ENCODE data around the gene DIAPH2.
"Not testable (repeated sequence)": the region's sequence is repeated elsewhere in the genome, so short reads cannot be mapped to it uniquely, and the experiment has no call there.

The DIAPH2 gene

DNA sequence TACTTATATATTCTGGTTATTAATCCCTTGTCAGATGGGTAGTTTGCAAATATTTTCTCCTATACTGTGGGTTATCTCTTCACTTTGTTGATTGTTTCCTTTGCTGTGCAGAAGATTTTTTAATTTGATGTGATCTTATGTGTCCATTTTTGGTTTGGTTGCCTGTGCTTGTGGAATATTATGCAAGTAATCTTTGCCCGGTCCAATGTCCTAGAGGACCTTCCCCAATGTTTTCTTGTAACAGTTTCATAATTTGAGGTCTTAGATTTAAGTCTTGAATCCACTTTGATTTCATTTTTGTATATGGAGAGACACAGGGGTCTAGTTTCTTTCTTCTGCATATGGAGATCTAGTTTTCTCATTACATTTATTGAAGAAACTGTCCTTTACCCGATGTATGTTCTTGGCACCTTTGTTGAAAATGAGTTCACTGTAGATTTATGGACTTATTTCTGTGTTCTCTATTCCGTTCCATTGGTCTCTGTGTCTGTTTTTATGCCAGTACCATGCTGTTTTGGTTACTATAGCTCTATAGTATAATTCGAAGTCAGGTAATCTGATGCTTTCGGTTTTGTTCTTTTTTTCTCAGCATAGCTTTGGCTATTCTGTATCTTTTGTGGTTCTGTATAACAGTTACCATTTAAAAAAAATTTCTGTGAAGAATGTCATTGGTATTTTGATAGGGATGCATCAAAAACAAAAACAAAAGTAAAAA is 34.7 kb downstream of the DIAPH2 start:
- no peak for DNase-seq

DNA sequence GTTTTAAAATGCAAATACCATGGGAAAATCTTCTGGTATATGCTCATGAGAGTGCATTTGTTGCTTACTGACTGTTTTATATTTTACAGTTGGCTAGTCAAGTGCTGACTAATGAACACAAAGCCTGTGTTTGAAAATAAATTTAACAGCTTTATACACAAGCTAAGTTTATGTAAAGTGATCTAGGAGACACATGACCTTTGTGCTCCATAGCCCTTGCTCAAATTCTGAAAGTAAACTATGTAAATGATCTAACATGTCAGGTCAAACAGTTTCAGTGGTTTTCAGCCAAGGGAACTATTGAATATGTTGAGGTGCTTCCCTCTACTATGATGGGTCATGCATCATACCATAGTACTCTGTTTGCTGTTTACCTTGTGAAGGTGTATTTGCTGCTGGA is 36.7 kb downstream of the DIAPH2 start:
- no peak for DNase-seq

DNA sequence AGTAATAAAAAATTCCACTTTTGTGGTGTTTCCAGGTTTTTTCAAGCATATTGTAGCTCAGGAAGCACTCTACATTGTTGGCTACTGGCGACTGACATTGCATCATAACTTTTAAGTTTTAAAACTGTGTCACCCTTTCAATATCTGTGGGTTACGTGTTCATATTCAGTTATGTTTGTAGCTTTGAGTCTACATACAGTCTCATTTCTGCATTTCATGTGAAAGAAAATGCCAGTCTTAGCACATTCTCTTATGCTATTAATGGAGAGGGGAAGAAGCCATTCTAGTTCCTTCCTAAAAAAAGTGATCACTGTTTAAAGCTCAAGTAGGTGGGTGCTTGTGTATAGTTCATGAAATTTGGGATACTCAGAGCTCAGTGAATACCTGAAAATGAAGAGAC is 38.1 kb downstream of the DIAPH2 start:
- no peak for DNase-seq

DNA sequence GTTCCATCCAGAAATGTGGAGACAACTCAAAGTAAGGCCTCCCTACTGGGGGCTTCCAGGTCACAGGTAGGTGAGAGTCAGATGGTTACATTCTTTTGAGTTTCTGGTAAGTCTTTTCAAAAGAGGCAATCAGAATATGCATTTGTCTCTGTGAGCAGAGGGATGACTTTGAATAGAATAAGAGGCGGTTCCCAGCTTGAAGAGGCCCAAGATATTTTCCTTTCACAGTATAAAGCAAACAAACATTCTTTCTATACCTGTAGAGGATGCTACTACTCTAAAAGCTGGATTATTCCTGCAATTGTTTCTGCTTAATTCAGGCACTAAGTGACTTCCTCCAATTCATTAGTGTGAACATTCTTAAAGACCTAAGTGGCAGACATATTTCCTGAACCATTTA is 44.4 kb downstream of the DIAPH2 start:
- DNase-seq = no peak

DNA sequence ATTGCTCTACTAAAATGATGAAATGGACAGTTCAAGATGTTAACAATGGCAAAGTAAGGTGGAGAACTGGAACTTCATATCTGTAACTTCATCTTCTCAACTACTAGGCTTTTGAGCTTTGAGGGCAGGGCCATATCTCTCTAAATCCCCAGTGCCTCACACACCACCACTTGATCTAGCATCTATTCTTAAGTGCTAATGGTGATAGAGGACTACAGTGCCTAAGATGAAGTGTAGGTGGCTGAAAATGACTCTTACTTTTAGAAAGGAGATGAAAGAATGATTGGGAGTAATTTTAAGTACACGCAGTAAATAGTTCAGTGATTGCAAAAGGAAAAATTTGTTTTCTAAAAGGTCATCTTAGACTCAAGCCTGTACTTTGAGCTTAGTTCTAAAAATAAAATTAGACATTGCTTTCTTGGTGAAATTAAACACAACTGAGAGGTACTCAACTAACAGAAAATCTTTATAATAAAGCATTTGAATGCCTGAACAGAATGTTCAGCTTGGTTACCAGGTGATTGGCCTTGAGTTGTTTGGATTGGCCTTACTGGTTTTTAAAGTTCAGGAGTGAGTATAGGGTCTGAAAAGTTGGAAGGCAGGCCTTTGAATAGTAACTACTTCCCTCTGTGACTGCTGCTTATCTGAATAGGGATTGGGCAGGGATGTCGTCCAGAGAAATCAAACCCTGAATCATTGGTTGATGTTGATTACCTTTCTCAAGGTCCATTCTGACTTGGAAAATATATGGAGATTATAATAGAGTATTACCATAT is 45.4 kb downstream of the DIAPH2 start:
- DNase-seq = no peak

DNA sequence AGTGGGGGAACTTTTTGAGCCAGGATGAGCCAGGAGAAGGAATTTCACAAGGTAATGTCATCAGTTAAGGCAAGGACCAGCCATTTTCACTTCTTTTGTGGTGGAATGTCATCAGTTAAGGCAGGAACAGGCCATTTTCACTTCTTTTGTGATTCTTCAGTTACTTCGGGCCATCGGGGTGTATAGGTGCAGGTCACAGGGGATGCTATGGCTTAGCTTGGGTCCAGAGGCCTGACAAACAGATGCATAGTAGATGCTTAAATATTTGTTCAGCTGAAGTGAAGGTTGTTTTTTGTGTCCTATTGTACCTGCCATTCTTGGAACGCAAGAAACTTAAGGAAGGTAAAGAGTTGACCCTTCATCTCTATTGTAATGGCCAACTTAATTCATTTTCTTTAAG is 46.4 kb downstream of the DIAPH2 start:
- not testable (repeated sequence) for DNase-seq

DNA sequence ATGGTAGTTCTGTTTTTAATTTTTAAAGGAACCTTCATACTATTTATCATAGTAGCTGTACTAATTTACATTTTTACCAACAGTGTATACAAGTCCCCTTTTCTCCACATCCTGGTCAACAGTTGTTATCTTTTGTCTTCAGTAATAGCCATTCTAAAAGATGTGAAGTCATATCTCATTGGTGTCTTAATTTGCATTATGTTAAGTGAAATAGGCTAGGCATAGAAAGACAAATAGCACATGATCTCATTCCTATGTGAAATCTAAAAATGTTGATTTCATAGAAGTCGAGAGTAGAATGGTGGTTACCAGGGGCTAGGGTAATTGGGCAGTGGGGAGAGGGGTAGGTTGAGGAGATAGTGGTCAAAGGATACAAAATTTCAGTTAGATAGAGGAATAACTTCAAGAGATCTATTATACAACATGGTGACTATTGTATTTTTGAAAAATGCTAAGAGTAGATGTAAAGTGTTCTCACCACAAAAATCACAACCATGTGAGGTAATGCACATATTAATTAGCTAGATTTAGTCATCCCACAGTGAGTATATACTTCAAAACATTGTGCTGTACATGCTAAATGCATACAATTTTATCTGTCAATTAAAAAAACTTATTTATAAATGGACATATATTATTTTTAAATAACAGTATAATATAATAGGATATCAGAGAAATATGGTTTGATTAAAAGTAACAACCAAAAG is 58.9 kb downstream of the DIAPH2 start:
- no peak for DNase-seq

DNA sequence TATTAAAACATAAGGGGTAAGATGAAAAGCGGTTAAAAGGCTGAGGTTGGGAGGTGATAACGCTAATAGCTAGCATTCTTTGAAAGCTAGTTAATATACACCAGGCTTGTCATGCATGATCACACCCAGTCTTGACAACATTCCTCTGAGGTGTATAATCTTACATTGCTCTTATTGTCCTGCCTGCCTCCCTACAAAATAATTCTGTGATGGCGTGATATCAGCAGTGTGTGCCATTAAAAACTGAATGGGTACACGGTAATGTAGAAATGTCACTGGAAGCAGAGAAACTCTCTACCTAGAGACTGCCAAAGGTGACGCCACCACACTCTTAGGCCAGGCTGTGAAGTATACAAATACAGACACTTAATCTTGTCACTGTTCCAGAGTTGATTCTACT is 68.1 kb downstream of the DIAPH2 start:
- DNase-seq = no peak

DNA sequence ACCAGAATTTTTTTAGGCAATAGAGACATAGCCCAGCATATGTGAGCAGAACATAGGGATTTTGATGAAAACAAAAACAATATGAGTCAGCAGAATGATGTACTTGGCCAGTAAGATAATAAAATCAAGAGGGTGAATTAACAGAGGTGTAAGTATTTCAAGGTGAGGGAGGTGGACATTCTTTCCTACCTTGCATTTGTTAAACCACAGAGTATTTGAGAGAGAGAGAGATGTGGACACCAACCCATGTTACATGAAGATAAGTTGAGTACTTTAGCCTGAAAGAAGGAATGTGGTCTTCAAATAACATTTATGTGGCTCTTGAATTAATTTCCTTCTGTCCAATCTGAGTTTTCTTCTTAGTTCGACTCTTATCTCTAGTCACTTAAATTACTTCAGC is 68.6 kb downstream of the DIAPH2 start:
- DNase-seq = no peak

DNA sequence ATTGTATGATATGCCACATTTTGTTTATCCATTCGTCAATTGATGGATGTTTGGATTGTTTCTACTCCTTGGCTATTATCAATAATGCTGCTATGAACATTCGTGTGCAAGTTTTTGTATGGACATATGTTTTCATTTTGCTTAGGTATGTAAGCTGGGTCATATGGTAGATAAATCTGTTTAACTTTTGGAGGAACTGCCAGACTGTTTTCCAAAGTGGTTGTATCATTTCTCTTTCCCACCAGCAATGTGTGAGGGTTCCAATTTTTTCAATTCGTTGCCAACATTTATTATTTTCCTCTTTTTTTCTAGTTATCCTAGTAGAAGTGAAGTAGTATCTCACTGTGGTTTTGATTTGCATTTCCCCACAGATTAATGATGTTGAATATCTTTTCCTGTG is 71.8 kb downstream of the DIAPH2 start:
- no peak for DNase-seq

DNA sequence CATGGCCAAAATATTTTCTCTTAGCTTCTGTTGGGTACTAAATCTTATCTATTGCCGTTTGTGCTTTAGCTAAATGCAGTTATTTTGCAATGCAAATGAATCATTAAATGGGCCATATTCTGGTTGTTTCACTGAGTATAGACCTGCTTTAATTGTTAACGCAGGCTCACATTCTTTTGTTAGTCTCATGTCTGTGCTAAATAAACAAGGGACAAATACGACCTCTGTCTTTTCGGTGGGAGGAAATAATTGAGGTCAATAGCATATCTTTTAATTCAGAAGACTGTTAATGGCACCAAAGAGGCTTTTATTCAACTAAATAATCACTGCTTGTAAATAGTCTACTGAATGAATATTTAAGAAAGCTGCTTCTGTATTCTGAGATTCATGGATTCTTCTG is 76.9 kb downstream of the DIAPH2 start:
- no peak for DNase-seq

DNA sequence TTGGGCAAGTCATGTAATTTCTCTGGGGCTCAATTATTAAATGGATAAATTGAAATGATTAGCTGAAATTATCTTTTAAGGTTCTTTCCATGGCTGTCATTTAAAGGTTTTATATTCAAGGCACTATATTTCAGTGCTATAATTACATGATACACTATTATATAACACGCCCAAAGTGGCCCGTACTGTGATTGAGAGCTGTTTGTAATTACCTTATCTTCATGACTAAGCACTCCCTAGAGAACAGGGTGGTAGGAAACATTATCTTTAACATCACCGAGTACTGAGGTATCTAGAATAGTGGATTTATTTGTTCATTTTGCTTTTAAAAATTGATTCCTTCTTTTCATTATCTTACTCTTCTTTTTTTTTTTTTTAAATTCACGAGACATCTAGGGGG is 79.0 kb downstream of the DIAPH2 start:
- DNase-seq = no peak

DNA sequence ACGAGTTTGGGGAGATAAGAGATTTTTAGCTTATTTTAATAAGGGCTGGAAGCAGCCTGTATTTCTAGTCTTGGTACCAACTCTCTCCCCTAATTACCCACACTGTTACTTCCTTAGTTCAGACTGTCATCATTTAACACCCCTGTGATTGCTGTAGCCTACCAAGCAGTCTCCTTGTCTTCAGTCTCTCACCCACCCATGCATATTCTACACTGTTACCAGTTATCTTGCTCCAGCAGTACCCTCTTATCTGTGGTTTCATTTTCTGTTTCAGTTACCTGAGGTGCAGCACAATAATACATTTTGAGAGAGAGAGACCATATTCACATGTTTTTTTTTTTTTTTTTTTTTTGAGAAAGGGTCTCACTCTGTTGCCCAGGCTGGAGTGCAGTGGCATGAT is 80.2 kb downstream of the DIAPH2 start:
- no peak for DNase-seq

DNA sequence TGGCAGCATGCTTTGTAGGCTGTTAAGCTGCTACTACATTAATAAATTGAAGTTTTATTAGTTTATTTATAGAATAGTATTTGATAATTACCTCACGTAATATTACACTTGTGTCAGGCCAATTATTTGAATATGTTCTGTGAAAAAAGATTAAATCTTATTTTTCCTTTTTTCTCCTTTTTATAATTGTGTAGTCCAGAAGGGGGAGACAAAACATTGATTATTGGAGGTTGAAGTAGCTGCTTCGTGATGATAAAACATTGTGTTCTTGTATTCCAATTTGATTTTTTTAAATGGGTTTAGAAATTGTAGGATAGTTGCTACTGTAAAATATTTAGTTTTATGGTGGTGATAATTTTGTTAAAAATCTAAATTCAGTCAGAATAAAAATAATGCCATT is 85.7 kb downstream of the DIAPH2 start:
- no peak for DNase-seq

DNA sequence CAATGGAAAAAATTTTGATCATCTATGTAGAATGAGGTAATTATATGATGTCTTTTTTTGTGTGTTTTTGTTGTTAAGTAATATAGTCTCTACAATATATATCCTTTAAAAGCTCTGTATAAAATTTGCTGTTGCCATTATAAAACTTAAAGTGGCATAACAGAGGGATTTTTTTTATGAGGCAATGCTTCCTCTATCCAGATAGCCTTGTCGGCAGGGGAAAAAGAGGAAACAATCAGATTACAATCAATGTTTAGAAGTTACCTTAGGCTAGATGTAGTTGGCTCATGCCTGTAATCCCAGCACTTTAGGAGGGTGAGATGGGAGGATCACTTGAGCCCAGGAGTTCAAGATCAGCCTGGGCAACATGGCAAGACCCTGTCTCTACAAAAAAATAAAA is 86.8 kb downstream of the DIAPH2 start:
- DNase-seq = no peak

DNA sequence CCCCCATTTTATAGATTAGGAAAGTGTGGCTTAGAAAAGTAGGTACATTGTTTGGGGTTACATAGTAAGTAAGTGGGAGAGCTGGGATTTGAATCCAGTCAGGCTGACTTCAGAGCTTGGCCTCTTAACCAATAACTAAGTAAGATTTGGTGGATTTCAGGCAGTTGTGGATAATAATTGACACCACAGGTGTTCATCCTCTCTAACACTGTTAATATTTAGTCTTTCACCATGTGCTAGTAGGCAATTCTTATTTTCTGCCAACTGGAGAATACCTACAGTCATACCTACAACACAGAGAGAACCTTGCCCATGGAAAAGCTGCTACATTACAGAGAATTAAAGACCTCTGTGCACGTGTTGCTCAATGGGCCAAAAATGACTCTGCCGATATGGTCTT is 89.5 kb downstream of the DIAPH2 start:
- no peak for DNase-seq

DNA sequence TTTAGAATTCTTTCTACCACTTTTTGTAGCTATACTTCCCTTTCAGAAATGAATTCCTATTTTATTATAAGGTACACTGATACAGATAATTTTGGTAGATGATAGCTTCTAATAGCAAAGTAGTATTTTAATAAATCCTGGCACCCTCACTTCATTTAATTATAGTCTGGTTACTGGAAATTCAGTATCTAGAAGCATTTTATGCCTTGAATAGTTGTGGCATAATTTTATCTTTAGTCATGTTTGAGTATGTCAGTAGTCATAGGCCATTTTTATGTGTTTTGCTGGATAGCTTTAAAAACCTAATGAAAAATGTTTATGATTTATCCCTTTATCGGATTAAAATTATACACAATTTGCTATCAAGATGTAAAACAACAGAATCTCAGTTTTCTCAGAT is 92.3 kb downstream of the DIAPH2 start:
- no peak for DNase-seq

DNA sequence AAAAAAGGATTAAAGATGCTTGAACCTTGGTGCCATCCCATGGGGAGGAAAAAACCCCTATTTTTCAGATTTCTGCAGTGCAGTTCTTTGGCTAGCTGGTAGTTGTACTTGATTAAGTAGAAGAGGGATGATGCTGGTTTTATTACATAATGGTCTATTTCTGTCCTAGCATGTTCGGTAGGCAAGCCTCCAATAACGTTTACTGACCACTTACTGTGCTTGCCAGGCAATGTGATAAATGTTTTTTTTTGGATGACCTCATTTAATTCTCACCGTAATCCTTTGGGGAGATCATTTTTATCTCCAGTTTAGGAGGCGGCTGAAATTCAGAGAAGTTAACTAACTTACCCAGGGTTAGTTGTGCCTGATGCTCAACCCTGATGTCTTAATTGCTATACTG is 106.9 kb downstream of the DIAPH2 start:
- DNase-seq = no peak

DNA sequence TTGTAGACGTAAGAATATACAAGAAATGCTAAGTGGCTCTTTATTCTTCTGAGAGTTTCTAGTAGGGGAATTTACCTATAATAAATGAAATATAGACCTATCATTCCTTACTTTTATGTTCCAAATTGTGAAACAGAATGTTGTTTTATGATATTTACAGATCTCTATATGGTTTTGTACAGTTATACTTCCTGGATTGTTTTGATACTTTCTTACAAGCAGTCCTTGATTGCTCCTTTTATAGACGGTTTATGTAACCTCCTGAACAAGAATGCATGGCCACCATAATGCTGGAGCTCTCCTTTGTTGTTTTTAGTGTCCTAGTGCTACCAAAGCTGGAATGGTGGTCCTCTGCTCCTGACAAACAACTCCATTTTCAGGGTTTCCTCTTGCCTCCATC is 107.4 kb downstream of the DIAPH2 start:
- DNase-seq = no peak

DNA sequence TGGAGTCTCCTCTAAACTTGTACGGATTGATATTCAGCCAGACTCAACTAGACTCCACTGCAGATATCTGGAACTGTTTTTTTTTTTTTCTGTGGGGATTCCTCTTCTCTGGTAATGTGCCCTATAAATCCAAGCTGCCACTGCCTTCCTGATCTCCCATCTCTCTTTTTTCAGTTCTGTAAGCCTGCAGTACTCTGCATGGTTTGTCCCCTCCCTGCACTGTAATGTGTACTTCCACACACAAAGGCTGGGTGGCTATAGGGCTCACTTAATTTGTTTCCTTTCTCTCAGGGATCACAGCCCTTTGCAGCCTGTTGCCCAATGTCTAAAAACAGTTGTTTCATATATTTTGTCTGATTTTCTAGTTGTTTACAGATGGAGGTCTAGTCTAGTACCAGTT is 114.3 kb downstream of the DIAPH2 start:
- DNase-seq = no peak

DNA sequence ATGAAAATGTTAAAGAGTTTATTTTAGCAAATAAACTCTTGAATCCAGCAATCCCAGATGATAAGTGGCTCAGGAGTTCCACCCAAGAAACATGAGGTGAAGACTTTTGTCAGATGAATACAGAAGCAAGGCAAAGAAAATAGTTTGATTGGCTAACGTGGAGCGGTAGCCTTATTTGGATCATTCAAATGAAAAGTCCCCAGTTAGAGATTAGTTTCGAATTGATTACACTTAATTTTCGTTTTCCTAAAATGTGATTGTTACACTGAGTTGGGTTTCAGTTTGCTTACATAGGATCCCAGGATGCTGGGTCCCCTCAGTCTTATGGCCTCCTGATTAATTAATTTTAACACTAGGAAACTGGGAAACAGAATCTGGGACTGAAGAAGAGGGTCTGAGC is 122.7 kb downstream of the DIAPH2 start:
- no peak for DNase-seq

DNA sequence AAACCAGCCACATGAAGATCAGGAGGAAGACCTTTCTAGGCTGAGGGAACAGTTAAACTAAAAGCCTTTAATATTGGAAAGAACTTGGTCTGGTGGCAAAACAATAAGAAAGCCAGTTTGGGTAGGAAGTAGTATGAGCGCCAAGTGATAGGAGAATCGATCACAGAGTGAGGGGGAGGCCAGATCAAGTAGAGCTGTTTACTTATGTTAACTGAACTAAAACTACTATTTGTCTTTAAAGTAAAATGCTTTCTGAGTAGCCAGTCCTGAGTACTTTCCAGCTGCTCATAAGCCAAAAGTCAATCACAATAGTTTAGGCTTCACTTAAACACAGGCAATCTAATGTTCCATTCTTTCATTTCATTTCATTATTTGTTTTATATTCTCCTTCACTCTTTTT is 136.3 kb downstream of the DIAPH2 start:
- DNase-seq = no peak

DNA sequence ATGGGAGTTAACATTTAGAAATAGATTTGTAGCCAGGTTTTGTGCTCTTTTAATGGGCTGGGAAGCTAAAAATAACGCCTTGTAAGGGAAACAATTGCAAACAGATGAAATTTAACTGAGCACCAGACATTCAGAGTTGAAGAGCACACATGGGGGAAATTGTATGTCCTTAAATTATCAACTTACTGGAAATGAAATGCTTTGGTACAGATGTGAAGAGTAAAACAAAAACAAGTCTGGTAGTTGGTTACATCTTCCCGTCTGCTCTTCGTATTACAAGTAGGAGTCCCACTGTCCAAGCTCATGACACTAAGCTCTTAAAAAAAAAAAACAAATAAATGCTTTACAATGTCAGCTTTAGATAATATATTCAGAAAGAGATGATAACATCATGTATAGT is 139.5 kb downstream of the DIAPH2 start:
- DNase-seq = no peak

DNA sequence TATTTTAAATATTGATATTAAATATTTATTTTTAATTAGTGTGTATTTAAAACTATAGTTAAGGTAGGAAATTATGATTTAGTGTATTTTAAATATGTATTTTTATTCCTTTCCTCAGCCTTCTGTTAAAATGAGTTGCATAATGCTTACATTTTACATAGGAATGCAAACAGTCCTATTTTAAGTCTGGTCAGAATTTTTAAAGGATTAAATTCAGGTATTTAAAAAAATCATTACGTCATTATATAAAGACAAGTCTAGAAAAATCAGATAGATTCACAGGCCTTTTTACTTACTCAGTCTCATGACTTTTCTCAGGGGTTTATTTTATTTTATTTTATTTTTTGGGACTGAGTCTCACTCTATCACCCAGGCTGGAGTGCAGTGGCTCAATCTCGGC is 148.7 kb downstream of the DIAPH2 start:
- DNase-seq = no peak

All from activated CD4-positive, alpha-beta T cell treated with anti-CD3 and anti-CD28 coated beads, Interleukin-2, amount 50 U/mL, for 48 hours (primary cell).